ENCODE measurements around the gene CTNNBL1.

Gene CTNNBL1

GRCh38 chr20:37762716-37763485 is 69.1 kb downstream of the CTNNBL1 start:
- Histone ChIP-seq H3K27ac (no peak overlapping the region), H4K20me1 (peaks cover 0 to 33% (median 5%) of the 10 kb centered on the region in 11 experiments; a peak in 11 of 22 replicates), H3K4me3 (no peak overlapping the region), H3K4me1 (peaks cover 0 to 24% (median 13%) of the 10 kb centered on the region in 10 experiments; a peak in 12 of 20 replicates), H3K9ac (no peak overlapping the region), H3K9me3 (replicated peaks in 1 of 11) (no peaks in the 10 kb centered on the region), H3K36me3 (peaks cover 44 to 100% (median 80%) of the 10 kb centered on the region in 11 experiments), H3K4me2 (no peak overlapping the region; a peak in 1 of 22 replicates), H3K27me3 (no peaks in the 10 kb centered on the region)
- TF ChIP-seq Cebpa-rat (IDR thresholded peaks at IDR 0.05): no peak

GRCh38 chr20:37764333-37764935 is 70.6 kb downstream of the CTNNBL1 start:
- no peak for TF ChIP-seq Cebpa-rat (IDR thresholded peaks at IDR 0.05)
- no peak overlapping the region for H3K27ac ChIP-seq

GRCh38 chr20:37770908-37771307 is 77.1 kb downstream of the CTNNBL1 start:
- Histone ChIP-seq H3K4me1 (peaks cover 8 to 28% (median 17%) of the 10 kb centered on the region in 10 experiments), H3K9me3 (replicated peaks in 1 of 11) (peaks cover 0 to 13% (median 7%) of the 10 kb centered on the region in 11 experiments; a peak in 12 of 22 replicates), H3K4me3 (no peak overlapping the region), H4K20me1 (0 out of 22 replicates have a peak, but pooled peaks cover 0 to 9% (median 0%) of the 10 kb centered on the region in 11 experiments), H3K27ac (no peak overlapping the region), H3K36me3 (peaks cover 80 to 99% (median 86%) of the 10 kb centered on the region in 11 experiments), H3K4me2 (no peak overlapping the region), H3K9ac (no peak overlapping the region), H3K27me3 (no peaks in the 10 kb centered on the region)
- TF ChIP-seq Cebpa-rat (IDR thresholded peaks at IDR 0.05): peak in 7 of 11 experiments; percentile 38 to 84 (median 76); a peak in 12 of 22 replicates

More at GRCh38 chr20:37764333-37764935, 70.6 kb downstream of the CTNNBL1 start:
- Histone ChIP-seq H3K4me1 (peaks cover 0 to 14% (median 10%) of the 10 kb centered on the region in 10 experiments; a peak in 11 of 20 replicates), H3K27me3 (no peaks in the 10 kb centered on the region), H3K9me3 (replicated peaks in 1 of 11) (no peaks in the 10 kb centered on the region), H4K20me1 (peaks cover 0 to 28% (median 5%) of the 10 kb centered on the region in 11 experiments; a peak in 7 of 22 replicates), H3K4me3 (no peak overlapping the region), H3K4me2 (peak overlapping the region in 7 of 11 experiments; percentile 17 to 51 (median 36); a peak in 13 of 22 replicates), H3K9ac (no peak overlapping the region), H3K36me3 (peaks cover 59 to 100% (median 80%) of the 10 kb centered on the region in 11 experiments)

- Histone ChIP-seq H3K4me3 (no peak overlapping the region), H3K4me1 (peaks cover 28 to 53% (median 41%) of the 10 kb centered on the region in 10 experiments), H3K27ac (no peak overlapping the region), H3K36me3 (peaks cover 58 to 84% (median 69%) of the 10 kb centered on the region in 11 experiments), H3K27me3 (no peaks in the 10 kb centered on the region), H4K20me1 (peaks cover 0 to 7% (median 0%) of the 10 kb centered on the region in 11 experiments; a peak in 3 of 22 replicates), H3K9ac (no peak overlapping the region), H3K9me3 (replicated peaks in 1 of 11) (peaks cover 0 to 13% (median 7%) of the 10 kb centered on the region in 11 experiments; a peak in 12 of 22 replicates), H3K4me2 (peak overlapping the region in 1 of 11 experiments; percentile 5; a peak in 1 of 22 replicates)
- peak in 3 of 11 experiments; percentile 49 to 60 (median 54); a peak in 7 of 22 replicates for TF ChIP-seq Cebpa-rat (IDR thresholded peaks at IDR 0.05)
These were observed 79.5 kb downstream of the CTNNBL1 start for GRCh38 chr20:37773291-37773826.

GRCh38 chr20:37774156-37774555 is 80.3 kb downstream of the CTNNBL1 start:
- peaks cover 28 to 56% (median 44%) of the 10 kb centered on the region in 10 experiments for H3K4me1 ChIP-seq
- H3K27me3 ChIP-seq: no peaks in the 10 kb centered on the region
- no peak for TF ChIP-seq Cebpa-rat (IDR thresholded peaks at IDR 0.05)
- no peak overlapping the region for H3K4me3 ChIP-seq
- no peak overlapping the region for H3K27ac ChIP-seq
- H3K36me3 ChIP-seq: peaks cover 58 to 84% (median 69%) of the 10 kb centered on the region in 11 experiments
- peak overlapping the region in 8 of 11 experiments; percentile 5 to 91 (median 44); a peak in 13 of 22 replicates for H3K4me2 ChIP-seq
- H4K20me1 ChIP-seq: peaks cover 0 to 7% (median 0%) of the 10 kb centered on the region in 11 experiments; a peak in 3 of 22 replicates
- H3K9ac ChIP-seq: no peak overlapping the region
- H3K9me3 ChIP-seq (replicated peaks in 1 of 11): peaks cover 0 to 13% (median 7%) of the 10 kb centered on the region in 11 experiments; a peak in 13 of 22 replicates

GRCh38 chr20:37775200-37775599 is 81.4 kb downstream of the CTNNBL1 start:
- no peak overlapping the region for H3K27ac ChIP-seq
- H3K4me3 ChIP-seq: no peak overlapping the region
- H4K20me1 ChIP-seq: peaks cover 0 to 7% (median 0%) of the 10 kb centered on the region in 11 experiments; a peak in 3 of 22 replicates
- peaks cover 58 to 84% (median 67%) of the 10 kb centered on the region in 11 experiments for H3K36me3 ChIP-seq
- peak overlapping the region in 8 of 11 experiments; percentile 52 to 91 (median 74); a peak in 10 of 22 replicates for H3K4me2 ChIP-seq
- H3K4me1 ChIP-seq: peaks cover 28 to 59% (median 44%) of the 10 kb centered on the region in 10 experiments
- no peak overlapping the region for H3K9ac ChIP-seq
- H3K27me3 ChIP-seq: no peaks in the 10 kb centered on the region
- H3K9me3 ChIP-seq (replicated peaks in 1 of 11): peaks cover 0 to 13% (median 7%) of the 10 kb centered on the region in 11 experiments; a peak in 13 of 22 replicates
- no peak for TF ChIP-seq Cebpa-rat (IDR thresholded peaks at IDR 0.05)

- Histone ChIP-seq H3K9ac (0 out of 22 replicates have a peak overlapping the region, but pooled peaks of 1 of the 11 experiments have one; percentile 10), H3K36me3 (peaks cover 54 to 84% (median 64%) of the 10 kb centered on the region in 11 experiments), H3K4me3 (peak overlapping the region in 2 of 10 experiments; percentile 1 to 20; a peak in 1 of 20 replicates), H3K4me2 (peak overlapping the region; percentile 33 to 91 (median 74)), H3K4me1 (peaks cover 28 to 60% (median 46%) of the 10 kb centered on the region in 10 experiments), H3K27ac (peak overlapping the region in 3 of 11 experiments; percentile 1 to 58 (median 1); a peak in 1 of 22 replicates), H3K9me3 (replicated peaks in 1 of 11) (peaks cover 0 to 13% (median 7%) of the 10 kb centered on the region in 11 experiments; a peak in 13 of 22 replicates), H4K20me1 (peaks cover 0 to 7% (median 0%) of the 10 kb centered on the region in 11 experiments; a peak in 3 of 22 replicates), H3K27me3 (no peaks in the 10 kb centered on the region)
- no peak for TF ChIP-seq Cebpa-rat (IDR thresholded peaks at IDR 0.05)
These were observed 82.2 kb downstream of the CTNNBL1 start for GRCh38 chr20:37776049-37776448.

GRCh38 chr20:37776526-37776925 is 82.7 kb downstream of the CTNNBL1 start:
- Histone ChIP-seq H3K4me2 (peak overlapping the region; percentile 33 to 91 (median 74)), H3K4me1 (peaks cover 28 to 65% (median 50%) of the 10 kb centered on the region in 10 experiments), H3K4me3 (peak overlapping the region in 2 of 10 experiments; percentile 1 to 20; a peak in 2 of 20 replicates), H3K36me3 (peaks cover 54 to 84% (median 62%) of the 10 kb centered on the region in 11 experiments), H4K20me1 (peaks cover 0 to 7% (median 0%) of the 10 kb centered on the region in 11 experiments; a peak in 3 of 22 replicates), H3K9me3 (replicated peaks in 1 of 11) (peaks cover 0 to 13% (median 7%) of the 10 kb centered on the region in 11 experiments; a peak in 13 of 22 replicates), H3K9ac (peak overlapping the region in 2 of 11 experiments; percentile 7 to 10; a peak in 2 of 22 replicates), H3K27ac (peak overlapping the region in 5 of 11 experiments; percentile 1 to 58 (median 39); a peak in 5 of 22 replicates), H3K27me3 (no peaks in the 10 kb centered on the region)
- TF ChIP-seq Cebpa-rat (IDR thresholded peaks at IDR 0.05): no peak
